Epithelial cell of prostate (primary cell): ENCODE results near the gene GATAD2A.

Experiments
- DNase-seq: peaks from one replicate; pipeline ENCODE4 v3.0.0-alpha.2; 2011; ENCODE audit warnings: low read depth, low spot score
- H3K27ac ChIP-seq: fragments of 450-650 bp; 2 replicates; pipeline ENCODE4 v1.5.1; 2017; ENCODE audit warnings: mild to moderate bottlenecking

The GATAD2A gene

GRCh38 chr19:19420570-19421298 is 15.3 kb downstream of the GATAD2A start:
- no peak overlapping the region for H3K27ac ChIP-seq
- no peak for DNase-seq

GRCh38 chr19:19421299-19421696 is 15.8 kb downstream of the GATAD2A start:
- no peak for DNase-seq
- H3K27ac ChIP-seq, result no peak overlapping the region

- H3K27ac ChIP-seq, result no peak overlapping the region
- DNase-seq, result no peak
Observed at GRCh38 chr19:19422156-19422555, 16.7 kb downstream of the GATAD2A start.

GRCh38 chr19:19423322-19423721 is 17.8 kb downstream of the GATAD2A start:
- H3K27ac ChIP-seq, result no peak overlapping the region
- no peak for DNase-seq

- DNase-seq, result no peak
- no peak overlapping the region for H3K27ac ChIP-seq
Observed at GRCh38 chr19:19425170-19425875, 19.8 kb downstream of the GATAD2A start.

- no peak for DNase-seq
- no peak overlapping the region for H3K27ac ChIP-seq
Observed at GRCh38 chr19:19426216-19426615, 20.7 kb downstream of the GATAD2A start.

- H3K27ac ChIP-seq, result no peak overlapping the region
- DNase-seq, result no peak
Observed at GRCh38 chr19:19426799-19427198, 21.3 kb downstream of the GATAD2A start.

GRCh38 chr19:19427302-19427701 is 21.8 kb downstream of the GATAD2A start:
- DNase-seq, result no peak
- no peak overlapping the region for H3K27ac ChIP-seq

GRCh38 chr19:19427944-19428343 is 22.5 kb downstream of the GATAD2A start:
- no peak for DNase-seq
- H3K27ac ChIP-seq, result no peak overlapping the region

- DNase-seq, result no peak
- H3K27ac ChIP-seq, result no peak overlapping the region
Observed at GRCh38 chr19:19428746-19429145, 23.3 kb downstream of the GATAD2A start.

- no peak for DNase-seq
- H3K27ac ChIP-seq, result no peak overlapping the region
Observed at GRCh38 chr19:19429361-19429760, 23.9 kb downstream of the GATAD2A start.

- no peak overlapping the region for H3K27ac ChIP-seq
- no peak for DNase-seq
Observed at GRCh38 chr19:19432732-19433131, 27.3 kb downstream of the GATAD2A start.

- DNase-seq, result no peak
Observed at GRCh38 chr19:19433666-19434213, 28.3 kb downstream of the GATAD2A start.

GRCh38 chr19:19434483-19435045 is 29.1 kb downstream of the GATAD2A start:
- DNase-seq, result no peak
- H3K27ac ChIP-seq, result no peak overlapping the region

More at GRCh38 chr19:19433666-19434213, 28.3 kb downstream of the GATAD2A start:
- H3K27ac ChIP-seq, result no peak overlapping the region

- DNase-seq, result no peak
- H3K27ac ChIP-seq, result no peak overlapping the region
Observed at GRCh38 chr19:19436137-19436691, 30.7 kb downstream of the GATAD2A start.

GRCh38 chr19:19438366-19439175 is 33.1 kb downstream of the GATAD2A start:
- no peak overlapping the region for H3K27ac ChIP-seq
- DNase-seq, result no peak

- no peak overlapping the region for H3K27ac ChIP-seq
- no peak for DNase-seq
Observed at GRCh38 chr19:19439176-19439482, 33.7 kb downstream of the GATAD2A start.

GRCh38 chr19:19443283-19443682 is 37.8 kb downstream of the GATAD2A start:
- H3K27ac ChIP-seq, result no peak overlapping the region
- no peak for DNase-seq

- DNase-seq, result no peak
- H3K27ac ChIP-seq, result peak overlapping the region; percentile 34
Observed at GRCh38 chr19:19443902-19444680, 38.6 kb downstream of the GATAD2A start.
